GM12874 (cell line): ENCODE data around the gene MEGF10.

Experiments
- CTCF ChIP-seq: IDR thresholded peaks from 2 replicates; pipeline ENCODE4 v1.5.1; 2011; ENCODE audit warnings: low read depth, mild to moderate bottlenecking, control low read depth, low read length, moderate library complexity; ENCODE audit not compliant: insufficient read depth

Gene MEGF10

DNA sequence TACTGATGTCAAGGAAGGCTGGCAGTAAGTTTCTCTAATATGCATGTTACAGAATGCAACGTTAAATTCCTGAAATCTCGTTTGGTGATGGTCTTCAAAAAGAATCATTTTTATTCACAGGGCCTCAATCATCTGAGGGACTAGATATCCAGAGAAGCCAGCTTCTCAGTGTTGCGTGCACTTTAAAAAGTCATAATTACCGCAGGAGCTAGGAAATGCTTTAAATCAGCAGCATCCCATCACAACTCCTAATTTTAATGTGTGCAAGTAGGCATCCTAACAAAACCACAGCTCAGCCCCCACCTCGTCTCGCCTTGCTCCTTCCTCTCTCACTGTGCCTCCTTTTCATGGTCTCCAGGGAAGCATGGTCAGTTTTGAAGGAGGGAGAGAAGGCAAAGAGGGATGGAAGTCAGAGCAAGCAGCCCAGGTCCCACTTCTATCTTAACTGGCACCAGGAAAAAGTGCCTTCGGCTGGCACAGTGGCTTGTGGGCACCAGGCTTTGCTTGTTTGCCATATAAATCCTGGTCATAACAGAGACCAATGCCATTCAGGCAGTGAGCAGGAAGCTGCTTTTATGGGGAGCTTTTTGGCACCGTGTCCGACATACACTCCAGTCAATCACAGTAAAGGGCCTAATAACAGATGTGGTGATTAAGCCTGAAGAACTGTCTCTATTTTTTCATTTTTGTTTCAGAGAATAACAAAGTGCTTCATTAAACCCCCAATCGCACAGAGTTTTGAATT, 21.4 kb downstream of the MEGF10 start:
- no peak for TF ChIP-seq CTCF

- TF ChIP-seq CTCF = no peak
Measured at GRCh38 chr5:127313379-127313778, 22.8 kb downstream of the MEGF10 start.

- TF ChIP-seq CTCF = peak; percentile 83
Measured at GRCh38 chr5:127313847-127314473, 23.4 kb downstream of the MEGF10 start.

GRCh38 chr5:127316011-127316410, 25.4 kb downstream of the MEGF10 start:
- TF ChIP-seq CTCF = no peak

DNA sequence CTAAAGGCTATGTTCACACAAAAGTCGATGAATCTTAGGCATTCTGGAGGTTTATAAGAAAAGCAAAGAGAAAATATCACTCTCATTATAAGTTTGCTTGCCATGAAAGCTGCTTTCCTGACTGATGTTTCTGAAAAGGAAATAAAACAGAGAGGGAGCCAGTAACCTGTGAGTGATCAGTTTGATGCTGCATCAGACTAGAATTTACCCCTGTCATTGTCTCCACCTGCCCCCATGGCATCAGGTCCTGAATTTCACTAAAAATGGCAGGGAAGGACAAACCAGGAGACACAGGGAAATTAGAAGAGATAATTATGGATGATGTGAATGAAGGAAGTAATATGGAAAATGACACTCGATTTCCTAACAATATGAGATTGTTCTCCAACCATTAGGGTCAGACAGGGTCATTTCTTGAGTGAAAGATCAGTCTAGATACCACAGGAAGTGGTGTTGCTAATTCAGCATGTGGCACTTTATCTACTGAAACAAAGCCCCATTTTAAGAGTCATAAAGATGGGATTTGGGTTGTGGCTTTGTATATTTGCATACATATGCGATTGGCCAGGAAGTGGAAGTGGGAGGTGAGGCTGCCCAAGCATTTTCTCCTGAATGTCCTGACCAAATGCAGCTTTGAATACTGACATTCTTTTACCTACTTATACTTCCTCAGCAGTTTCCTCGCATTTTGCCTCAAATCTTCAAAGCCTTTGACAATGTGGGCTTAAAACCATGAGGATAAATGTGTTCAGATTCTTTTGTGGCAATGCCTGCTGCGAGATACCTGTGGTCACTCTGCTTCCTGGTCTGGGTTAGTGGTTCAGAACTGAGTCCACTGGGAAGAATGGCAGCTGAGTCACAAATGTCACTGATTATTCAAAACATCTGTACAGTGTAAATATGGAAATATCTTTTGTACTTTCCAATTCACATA, 29.7 kb downstream of the MEGF10 start:
- TF ChIP-seq CTCF = no peak

- TF ChIP-seq CTCF = no peak
Measured at GRCh38 chr5:127321465-127321864, 30.9 kb downstream of the MEGF10 start.

DNA sequence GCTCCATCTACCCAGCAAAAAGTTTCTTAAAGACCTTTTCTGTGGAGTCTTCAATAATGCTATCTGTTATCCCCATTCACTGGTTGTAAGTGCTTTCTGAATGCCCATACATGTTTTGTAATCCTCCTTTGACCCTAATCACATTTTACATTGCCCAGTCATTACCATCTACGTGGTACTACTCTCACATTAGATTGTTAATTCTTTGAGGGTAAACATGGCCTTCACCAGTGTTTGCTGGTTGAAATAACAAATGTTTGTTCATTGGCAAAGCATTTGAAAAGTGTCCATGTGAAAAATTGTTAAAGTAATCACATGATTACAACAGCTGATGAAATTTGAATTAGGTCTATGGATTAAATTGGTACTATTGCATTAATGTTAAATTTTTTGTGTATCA, 31.8 kb downstream of the MEGF10 start:
- TF ChIP-seq CTCF = no peak
